ENCODE measurements around the gene GPR89B. TPM values are rescaled to one million over a fixed set of nuclear protein-coding genes. Genes with fewer than 3 reads are reported as not detected.
"Not testable (repeated sequence)": the region's sequence is repeated elsewhere in the genome, so short reads cannot be mapped to it uniquely, and the experiment has no call there.

Gene GPR89B
- total RNA-seq: 6.2 TPM
- long read RNA-seq, partial matches to known transcripts: 1 of 7 reads
- long read RNA-seq, other reads (novel, unspliced or antisense): 1 of 7 reads

DNA sequence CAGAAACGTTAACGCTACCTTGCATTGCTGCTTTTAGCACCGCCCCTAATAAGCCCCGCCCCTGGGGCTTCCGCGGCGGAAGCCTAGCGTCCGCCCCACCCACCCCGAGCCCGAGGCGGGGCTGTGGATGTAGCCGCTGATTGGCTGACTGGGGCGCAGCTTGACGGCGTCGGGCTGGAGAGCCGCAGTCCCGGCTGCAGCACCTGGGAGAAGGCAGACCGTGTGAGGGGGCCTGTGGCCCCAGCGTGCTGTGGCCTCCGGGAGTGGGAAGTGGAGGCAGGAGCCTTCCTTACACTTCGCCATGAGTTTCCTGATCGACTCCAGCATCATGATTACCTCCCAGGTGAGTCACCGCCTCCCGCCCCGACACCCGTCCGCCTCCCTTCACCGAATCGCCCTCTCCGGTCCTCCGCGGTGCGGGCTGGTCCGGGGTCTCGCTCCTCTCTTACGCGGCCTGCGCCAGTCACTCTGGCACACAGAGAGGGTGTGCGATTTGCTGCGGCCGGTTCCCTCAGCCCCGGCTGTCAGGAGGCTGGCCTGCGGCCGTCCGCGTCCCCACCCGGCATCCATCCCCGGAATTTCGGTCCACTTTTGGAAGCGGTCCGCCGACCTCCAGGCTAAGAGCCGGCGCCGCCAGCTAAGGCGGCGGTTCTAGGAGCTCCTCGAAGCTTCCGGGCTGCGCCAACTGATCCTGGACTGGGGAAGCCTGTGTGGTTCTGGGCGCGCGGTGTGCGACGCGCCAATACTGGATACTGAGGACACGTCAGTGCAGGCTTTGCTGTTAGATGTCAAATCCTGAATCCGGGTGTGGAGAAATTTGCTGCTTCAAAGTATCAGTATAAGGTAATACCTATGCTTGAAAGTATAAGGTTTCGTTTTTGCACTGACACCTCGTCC lies at the start of gene GPR89B:
Gene GPR89B (plus strand): TSS at position 185 of the 897 bp plus-strand sequence. CDS start 117 bp downstream, at position 302.
- DNase-seq (ENCODE audit: low spot score): peak; percentile 97
- intact Hi-C loops (cut with DNase I): not testable (repeated sequence)

DNA sequence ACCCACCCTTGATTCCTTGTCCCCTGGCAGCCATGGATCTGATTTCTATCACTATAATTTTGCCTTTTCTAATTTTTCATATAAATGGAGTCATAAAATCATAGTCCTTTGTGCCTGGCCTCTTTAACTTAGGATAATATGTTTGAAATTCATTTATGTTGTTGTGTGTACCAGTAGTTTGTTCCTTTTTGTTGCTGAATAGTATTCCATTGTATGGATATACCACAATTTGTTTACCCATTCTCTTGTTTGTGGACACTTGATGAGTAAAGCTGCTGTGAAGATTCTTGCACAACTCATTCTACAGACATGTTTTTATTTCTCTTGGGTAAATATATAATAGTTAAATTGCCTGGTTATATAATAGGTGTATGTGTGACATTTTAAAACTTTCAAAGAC lies 48.3 kb upstream of the GPR89B start:
- intact Hi-C loops (cut with DNase I): no loop called here

DNA sequence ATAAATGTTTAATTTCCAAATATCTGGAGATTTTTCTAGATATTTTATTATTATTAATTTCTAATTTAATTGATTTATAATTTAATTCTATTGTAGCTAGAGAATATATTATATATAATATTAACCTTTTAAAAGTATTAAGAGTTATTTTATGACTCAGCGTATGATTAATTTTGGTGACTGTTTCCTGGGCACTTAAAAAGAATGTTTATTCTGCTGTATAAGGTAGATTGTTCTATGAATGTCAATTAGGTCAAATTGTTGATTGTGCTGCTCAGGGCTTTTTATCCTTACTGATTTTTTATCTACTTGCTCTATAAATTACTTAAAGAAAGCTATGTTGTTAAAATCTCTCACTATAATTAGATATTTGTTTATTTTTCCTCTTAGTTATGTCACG lies 45.7 kb upstream of the GPR89B start:
- intact Hi-C loops (cut with DNase I): no loop called here
- DNase-seq (ENCODE audit: low spot score): no peak

More for the DNA sequence above, 48.3 kb upstream of the GPR89B start:
- DNase-seq (ENCODE audit: low spot score): no peak

DNA sequence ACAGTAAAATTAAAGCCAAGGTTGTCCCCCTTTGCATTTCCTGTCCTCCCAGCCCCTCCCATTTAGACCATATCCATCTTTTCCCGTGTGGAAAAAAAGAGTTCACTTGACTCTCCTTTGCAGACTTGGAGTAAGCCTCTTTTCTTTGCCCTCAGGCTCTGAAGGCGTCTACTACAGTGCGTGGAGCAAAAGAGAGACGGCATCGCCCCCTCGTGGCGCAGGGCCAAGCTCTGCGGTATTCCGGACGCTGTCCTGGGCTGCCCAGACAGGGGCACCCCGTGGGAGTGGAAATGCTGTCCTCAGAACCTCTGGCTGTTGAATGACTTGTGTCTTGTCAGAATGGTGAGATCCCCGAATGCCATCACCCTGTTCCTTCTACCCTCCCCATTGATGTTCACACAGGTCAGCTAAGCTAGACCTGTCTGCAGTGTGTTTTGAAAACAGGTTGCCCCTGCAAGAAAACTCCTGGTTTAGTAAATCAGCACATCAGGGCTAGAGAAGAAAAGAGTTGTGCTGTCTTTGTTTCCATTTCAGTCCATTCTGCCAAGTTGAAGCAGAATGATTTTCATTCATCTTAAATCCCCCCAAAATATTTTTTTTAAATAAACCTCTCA lies 37.9 kb upstream of the GPR89B start:
- intact Hi-C loops (cut with DNase I): loop anchor here (5.0 to 10.0 kb wide), 2 partner anchors 393 to 615 kb away; no protein-coding TSS in a partner anchor
- peak; percentile 85 for DNase-seq (ENCODE audit: low spot score)

DNA sequence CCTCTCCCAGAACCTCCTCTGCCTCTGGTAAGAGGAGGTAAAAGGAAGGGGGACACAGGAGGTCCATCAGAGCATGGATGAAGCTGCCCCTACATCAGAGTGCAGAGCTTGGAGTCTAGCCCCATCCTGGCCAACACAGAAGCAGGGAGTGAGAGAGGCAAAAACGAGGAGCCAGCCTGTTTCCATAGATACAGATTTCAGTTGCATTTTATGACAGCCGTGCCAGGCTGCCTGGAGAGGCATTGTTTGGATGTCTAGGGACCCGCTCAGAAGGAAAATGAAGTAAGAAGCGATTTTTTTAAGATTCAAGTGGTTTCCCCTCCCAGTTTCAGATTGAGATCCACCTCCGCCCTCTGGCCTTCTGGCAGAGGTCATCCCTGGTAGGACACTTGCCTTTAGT lies 37.1 kb upstream of the GPR89B start:
- intact Hi-C loops (cut with DNase I): loop anchor here (5.0 to 10.0 kb wide), 2 partner anchors 394 to 616 kb away; no protein-coding TSS in a partner anchor
- no peak for DNase-seq (ENCODE audit: low spot score)

DNA sequence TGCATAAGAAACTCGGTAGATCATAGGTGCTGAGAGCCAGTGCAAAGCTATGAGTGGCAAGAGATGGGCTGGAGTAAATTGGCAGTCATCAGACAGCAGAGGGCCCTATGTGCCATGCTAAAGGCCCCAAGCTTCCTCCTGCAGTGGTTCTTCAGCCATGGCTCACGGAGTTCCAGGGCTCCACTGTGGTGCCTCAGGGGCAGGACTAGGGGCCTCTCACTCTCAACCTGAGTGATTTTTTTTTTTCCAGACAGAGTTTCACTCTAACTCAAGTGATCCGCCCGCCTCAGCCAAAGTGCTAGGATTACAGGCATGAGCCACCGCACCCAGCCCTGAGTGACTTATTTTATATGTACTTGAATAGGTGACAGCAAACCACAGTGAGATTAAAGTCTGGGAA lies 36.0 kb upstream of the GPR89B start:
- intact Hi-C loops (cut with DNase I): loop anchor here (1.0 to 10.0 kb wide), 4 partner anchors 169 to 617 kb away; no protein-coding TSS in a partner anchor
- DNase-seq (ENCODE audit: low spot score): no peak

DNA sequence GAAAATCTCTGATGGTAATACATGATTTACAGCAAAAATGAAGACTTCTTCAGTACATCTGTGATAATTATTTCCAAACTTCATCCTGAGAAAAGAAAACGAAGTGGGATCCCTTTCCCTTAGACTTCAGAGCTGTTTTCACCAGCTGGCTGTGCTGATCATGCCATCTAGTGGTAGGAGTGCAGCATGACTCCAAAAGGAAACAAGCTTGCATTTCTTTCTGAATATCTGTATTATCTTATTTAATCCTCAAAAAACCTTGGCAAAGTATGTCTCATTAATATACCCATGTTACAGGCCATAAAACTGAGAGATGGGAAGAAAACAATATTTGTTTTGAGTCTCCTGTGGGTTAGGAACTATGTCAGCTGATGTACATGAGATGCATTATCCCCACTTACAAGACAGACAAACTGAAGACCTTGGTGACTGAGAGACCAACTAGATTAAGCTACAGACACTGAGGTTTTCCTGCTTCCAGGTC lies 35.4 kb upstream of the GPR89B start:
- no peak for DNase-seq (ENCODE audit: low spot score)
- intact Hi-C loops (cut with DNase I): loop anchor here (1.0 to 10.0 kb wide), 4 partner anchors 169 to 618 kb away; no protein-coding TSS in a partner anchor

DNA sequence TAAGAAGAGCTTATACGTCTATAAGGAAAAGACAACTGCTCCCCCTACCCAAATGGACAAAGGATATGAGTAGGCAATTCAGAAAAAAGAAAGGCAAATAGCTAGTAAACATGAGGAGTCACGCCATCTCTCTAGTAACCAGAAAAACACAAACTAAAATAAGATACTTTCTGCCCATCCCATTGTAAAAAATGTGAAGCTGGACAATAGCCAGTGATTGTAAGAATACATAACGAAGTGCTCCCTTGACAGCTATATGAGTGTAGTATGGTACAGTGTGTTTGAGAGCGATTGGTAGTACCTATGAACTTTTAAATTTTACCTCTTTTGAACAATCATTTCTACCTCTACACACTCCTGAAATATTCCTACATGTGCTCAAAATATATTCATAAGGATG lies 33.1 kb upstream of the GPR89B start:
- no peak for DNase-seq (ENCODE audit: low spot score)
- intact Hi-C loops (cut with DNase I): loop anchor here (10.0 kb wide), 1 partner anchor 620 kb away; no protein-coding TSS in a partner anchor

DNA sequence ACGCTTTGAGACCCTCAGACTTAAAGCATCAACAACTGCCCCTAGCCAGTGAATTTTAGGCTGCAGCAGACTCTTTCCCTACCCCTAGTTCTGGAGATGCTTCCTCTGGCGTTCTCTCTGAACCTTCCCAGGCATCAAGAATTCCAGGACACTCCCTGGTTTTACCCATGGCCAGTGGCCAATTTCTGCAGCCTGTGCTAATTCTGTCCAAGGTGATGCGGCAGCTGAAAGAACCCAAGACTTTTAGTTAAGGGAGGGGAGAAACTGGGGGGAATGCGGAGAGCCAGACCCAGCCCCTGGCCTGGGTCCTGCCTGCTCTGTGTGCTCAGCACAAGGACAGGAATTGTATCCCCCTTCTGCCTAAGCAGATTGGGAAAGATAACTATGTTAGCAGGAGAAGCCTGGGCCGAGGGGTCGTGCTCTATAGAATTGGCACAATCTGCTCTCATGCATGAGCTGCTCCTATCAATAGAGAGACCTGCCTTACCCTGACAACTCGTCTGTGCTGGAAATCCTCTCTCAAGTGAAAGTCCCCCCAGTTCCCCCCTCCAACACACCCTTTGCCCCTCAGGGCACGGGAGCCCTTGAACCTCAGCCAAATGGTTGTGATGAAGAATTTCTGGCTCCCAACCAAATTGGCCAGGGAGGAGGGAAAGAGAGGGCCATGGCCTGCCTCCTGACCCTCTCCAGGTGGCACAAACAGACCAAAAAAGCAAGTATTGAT lies 31.0 kb upstream of the GPR89B start:
- no peak for DNase-seq (ENCODE audit: low spot score)
- intact Hi-C loops (cut with DNase I): loop anchor here (10.0 kb wide), 1 partner anchor 622 kb away; no protein-coding TSS in a partner anchor

DNA sequence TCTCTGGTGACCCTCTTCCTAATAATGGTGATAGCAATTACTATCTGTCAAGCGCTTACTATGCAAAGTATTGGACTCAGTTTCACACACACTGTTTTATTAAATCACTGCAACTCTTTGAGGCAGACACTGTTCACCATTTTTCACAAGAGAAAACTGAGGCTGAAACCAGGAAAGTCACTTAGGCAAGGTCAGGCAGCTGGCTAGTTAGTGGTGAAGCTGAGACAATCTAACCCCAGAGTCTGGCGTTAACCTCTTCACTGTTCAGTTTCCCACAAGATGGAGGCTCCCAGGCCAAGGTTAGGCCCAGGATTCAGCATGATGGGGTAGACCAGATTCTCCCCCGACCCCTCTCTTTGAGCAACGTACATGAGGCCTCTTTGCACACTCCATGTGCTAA lies 30.4 kb upstream of the GPR89B start:
- no peak for DNase-seq (ENCODE audit: low spot score)
- intact Hi-C loops (cut with DNase I): loop anchor here (10.0 kb wide), 1 partner anchor 623 kb away; no protein-coding TSS in a partner anchor

DNA sequence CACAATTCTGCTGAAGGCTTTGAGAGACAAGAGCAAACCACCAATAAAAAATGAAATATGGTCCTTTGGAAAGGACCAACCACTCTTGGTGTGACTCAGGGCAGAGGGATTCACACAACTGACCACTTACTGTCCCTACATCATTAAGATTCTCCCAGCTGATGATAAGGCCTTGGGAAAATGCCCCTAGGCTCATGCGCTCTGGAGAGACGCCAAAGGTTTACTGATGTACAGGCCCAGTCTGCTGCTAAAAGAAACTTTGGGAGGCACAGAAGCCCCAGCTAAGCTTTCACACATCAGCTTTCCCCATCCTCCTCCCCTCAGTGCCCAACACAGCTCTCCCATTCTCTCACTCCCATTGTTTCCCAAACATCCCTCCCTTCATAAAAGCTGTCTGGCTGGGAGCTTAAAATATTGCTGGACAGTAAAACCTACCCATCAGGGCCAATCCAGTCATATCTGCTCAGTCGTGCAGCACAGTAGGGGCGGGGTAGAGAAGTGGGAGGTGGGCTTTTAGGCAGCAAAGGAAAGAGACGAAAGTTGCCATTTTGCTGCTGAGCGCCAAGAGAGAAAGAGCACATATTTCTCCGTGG lies 25.9 kb upstream of the GPR89B start, which contains the start of gene GJA8:
Gene GJA8 (plus strand): TSS at position 543 of the 593 bp plus-strand sequence. CDS start 5,161 bp downstream, outside the sequence.
- no peak for DNase-seq (ENCODE audit: low spot score)
- intact Hi-C loops (cut with DNase I): no loop called here

DNA sequence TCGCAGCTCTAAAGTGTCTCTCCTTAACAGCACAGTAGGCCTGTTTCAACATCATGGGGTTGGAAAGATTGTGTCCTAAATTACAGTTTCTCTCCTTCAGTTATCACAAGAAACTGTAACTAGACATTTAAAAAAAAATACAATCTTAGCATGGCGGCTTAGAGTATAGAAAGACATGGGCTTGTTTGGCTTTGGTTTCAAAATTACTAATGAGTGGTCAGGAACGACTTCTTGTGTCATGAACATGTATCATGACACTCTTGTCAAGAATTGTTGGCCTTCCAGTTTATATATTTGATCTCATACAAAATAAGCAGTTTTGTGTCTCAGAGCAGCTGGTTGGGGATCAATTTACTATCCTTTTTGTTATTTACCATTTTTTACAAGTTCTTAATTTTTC lies 23.5 kb upstream of the GPR89B start:
- intact Hi-C loops (cut with DNase I): no loop called here
- no peak for DNase-seq (ENCODE audit: low spot score)

DNA sequence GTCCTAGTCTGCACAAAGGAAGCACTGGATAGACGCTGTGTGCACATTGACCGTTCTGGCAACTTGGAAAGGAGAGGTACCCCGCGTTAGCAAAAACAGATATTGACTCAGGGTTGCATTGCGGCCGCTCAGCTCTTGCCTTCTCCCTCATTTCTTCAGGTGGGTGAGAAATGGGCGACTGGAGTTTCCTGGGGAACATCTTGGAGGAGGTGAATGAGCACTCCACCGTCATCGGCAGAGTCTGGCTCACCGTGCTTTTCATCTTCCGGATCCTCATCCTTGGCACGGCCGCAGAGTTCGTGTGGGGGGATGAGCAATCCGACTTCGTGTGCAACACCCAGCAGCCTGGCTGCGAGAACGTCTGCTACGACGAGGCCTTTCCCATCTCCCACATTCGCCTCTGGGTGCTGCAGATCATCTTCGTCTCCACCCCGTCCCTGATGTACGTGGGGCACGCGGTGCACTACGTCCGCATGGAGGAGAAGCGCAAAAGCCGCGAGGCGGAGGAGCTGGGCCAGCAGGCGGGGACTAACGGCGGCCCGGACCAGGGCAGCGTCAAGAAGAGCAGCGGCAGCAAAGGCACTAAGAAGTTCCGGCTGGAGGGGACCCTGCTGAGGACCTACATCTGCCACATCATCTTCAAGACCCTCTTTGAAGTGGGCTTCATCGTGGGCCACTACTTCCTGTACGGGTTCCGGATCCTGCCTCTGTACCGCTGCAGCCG lies 20.3 kb upstream of the GPR89B start:
- intact Hi-C loops (cut with DNase I): no loop called here

DNA sequence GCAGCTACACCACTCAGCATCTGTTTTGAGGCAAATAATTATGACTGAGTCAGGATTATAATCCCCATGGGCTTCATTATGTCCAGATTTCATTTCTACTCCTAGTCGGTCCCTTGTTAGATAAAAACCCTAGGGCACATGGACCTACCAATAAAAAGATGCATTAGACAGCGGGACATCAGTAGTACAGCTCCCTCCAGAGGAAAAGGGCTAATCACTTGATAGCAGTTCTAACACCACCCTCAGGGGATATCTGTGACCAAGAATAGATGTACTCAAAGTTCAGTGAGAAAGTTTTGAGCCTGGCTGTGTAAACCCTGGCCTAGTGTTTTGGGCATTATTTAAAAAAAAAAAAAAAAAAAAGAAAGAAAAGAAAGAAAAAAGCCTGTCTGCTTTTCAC lies 15.7 kb upstream of the GPR89B start:
- intact Hi-C loops (cut with DNase I): no loop called here
- DNase-seq (ENCODE audit: low spot score): no peak

More for the DNA sequence above, 20.3 kb upstream of the GPR89B start:
- no peak for DNase-seq (ENCODE audit: low spot score)

DNA sequence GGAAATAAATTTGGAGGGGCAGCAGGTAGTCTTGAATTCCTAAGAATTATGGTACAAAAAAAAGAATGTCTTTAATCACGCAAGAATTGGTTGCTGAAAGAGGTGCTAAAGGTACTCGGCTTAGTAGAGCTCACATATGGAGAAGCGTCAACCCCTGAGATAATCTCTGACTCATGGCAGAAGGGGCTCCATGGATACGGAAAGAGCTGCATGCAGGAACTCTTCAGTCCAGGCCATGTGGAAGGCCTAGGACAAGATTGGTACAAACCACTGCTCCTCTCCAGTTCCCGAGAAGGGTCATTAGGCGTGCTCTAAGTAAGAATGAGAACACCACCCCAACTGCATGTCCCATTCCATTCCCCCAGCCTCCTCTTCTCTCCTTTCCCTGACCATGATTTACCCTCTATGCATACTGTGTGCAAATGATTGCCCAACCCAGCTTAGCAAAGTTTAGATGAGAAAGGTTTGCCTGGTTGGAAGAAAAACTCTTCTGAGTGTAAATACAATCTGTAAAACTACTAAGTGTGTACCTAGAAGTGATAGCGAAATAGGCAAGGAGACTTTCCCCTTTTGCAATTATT lies 14.8 kb upstream of the GPR89B start:
- no peak for DNase-seq (ENCODE audit: low spot score)
- intact Hi-C loops (cut with DNase I): no loop called here

DNA sequence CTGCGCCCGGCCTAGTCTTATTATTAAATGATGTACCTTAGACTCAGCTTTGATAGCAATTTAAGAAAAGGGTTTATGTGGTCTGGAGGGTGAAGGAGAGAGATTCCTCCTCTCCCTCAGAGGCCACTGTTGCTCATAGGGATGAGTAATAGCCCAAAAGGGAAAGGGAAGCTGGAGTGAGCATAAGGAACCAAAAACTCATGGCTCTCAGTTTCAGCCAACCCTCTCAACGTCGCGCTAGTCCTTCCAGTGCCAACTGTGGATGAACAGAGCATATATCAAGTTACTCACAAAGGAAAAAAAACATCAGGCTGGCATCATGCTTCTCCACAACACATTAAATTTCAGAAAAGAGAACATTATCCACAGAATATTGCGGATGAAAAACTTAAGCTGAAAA lies 8.3 kb upstream of the GPR89B start:
- DNase-seq (ENCODE audit: low spot score): no peak
- intact Hi-C loops (cut with DNase I): no loop called here

DNA sequence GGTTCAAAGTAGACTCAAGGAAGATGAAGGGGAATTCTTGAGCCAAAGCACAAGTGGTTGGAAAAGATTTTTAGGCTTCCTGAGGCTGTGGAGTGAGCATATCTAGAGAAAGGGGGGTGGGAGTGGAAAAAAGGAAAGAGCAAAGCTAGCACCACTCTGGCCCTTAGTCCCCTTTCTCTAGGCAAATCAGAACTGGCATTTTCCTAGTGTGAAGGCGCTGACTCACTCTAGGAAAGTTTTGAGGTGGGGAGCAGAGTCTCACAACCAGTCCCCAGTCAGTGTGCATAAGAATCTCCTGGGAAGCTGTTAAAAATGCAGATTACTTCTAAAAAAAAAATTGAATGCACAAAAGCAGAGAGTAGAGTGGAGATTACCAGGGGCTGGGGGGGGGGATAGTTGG lies 3.4 kb upstream of the GPR89B start:
- DNase-seq (ENCODE audit: low spot score): no peak
- intact Hi-C loops (cut with DNase I): no loop called here

DNA sequence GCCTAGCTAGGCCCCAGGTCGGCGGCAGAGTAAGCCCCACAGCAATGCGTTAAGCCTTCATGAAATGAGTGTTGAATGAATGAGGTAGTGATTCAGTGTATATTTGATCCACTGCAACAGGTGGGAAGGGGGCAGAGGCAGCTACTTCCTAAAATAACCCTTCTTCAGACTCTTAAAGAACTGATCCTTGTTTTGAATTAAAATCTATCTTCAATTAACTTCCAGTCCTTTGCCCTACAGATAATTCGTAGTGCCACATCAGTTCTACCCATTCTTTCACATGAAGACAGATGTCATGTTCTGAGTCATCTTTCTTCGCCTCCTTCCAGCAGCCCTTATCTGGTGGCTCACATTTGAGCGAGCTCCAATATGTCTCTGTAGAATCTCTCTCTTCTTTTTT lies 1.0 kb upstream of the GPR89B start:
- DNase-seq (ENCODE audit: low spot score); intact Hi-C loops (cut with DNase I): not testable (repeated sequence)
